GM12878 (cell line): ENCODE results near the gene TMEM167A. TPM values are rescaled to one million over a fixed set of nuclear protein-coding genes. Genes with fewer than 3 reads are reported as not detected.

Experiments used
- ATAC-seq: fragments of 200-7000 bp; cut with Tn5 transposase; 3 replicates; pipeline ENCODE4 v1.9.1; 2020; ENCODE audit warnings: mild to moderate bottlenecking, moderate library complexity
- BruUV-seq: library from RNA; stranded (reverse); fragments of 400-500 nt; replicated peaks from 2 replicates; lab custom pipeline; 2021; lab: Mats Ljungman, UMichigan
- CTCF ChIA-PET: fragments of 300-600 bp; sonication (Branson Sonifier 250); formaldehyde crosslinking; extraction: SDS; loops from one replicate; lab custom pipeline; 2021; ENCODE audit warnings: inconsistent platforms; lab: Yijun Ruan, JAX
- POLR2A ChIA-PET: fragments of 350-600 bp; formaldehyde crosslinking; extraction: SDS; loops from one replicate; lab custom pipeline; 2021; ENCODE audit warnings: inconsistent platforms; lab: Charles Lee
- RAD21 ChIA-PET: fragments of 300-600 bp; sonication (Branson Sonifier 250); formaldehyde crosslinking; loops from one replicate; lab custom pipeline; 2023; ENCODE audit warnings: antibody characterized with exemption; ENCODE audit not compliant: unreplicated experiment; lab: Charles Lee
- SMC1A ChIA-PET: fragments of 300-600 bp; sonication (Branson Sonifier 250); formaldehyde crosslinking; loops from one replicate; lab custom pipeline; 2023; ENCODE audit not compliant: unreplicated experiment, uncharacterized antibody; lab: Charles Lee
- DNase-seq: peaks from one replicate; pipeline ENCODE4 v3.0.0-alpha.2; 2011; ENCODE audit warnings: low read depth, low spot score
- FAIRE-seq: peaks from 3 replicates; lab custom pipeline; 2011; peaks lifted over from hg19 to GRCh38; lab: Jason Lieb, UNC
- H2AFZ ChIP-seq: 2 replicates; pipeline ENCODE4 v1.6.0; 2011; ENCODE audit warnings: low read depth, low read length, control low read depth; ENCODE audit not compliant: control insufficient read depth
- H3K27ac ChIP-seq: 2 replicates; pipeline ENCODE4 v1.5.1; 2011; ENCODE audit warnings: control low read depth; ENCODE audit not compliant: control insufficient read depth, insufficient read depth
- H3K27me3 ChIP-seq, 2 experiments: replicated peaks in 1 of 2; 2 replicates each; pipeline versions ENCODE4 v1.6.0 to v1.6.1; 2011; ENCODE audit warnings: low read length in 1 of 2; ENCODE audit not compliant: control insufficient read depth in 2 of 2, insufficient read depth in 2 of 2
- H3K36me3 ChIP-seq, 2 experiments: 2 replicates each; pipeline ENCODE4 v1.5.1; 2011; ENCODE audit warnings: low read length in 1 of 2; ENCODE audit not compliant: control insufficient read depth in 2 of 2, insufficient read depth in 2 of 2
- H3K4me1 ChIP-seq: 2 replicates; pipeline ENCODE4 v1.6.1; 2011; ENCODE audit warnings: mild to moderate bottlenecking, low read length, moderate library complexity, mixed read lengths; ENCODE audit not compliant: control insufficient read depth, insufficient read depth
- H3K4me2 ChIP-seq: 2 replicates; pipeline ENCODE4 v1.6.0; 2011; ENCODE audit warnings: control low read depth; ENCODE audit not compliant: control insufficient read depth, insufficient read depth
- H3K4me3 ChIP-seq: fragments of 200-600 bp; sonication (generic); 2 replicates; pipeline ENCODE4 v1.5.1; 2016
- H3K79me2 ChIP-seq: 2 replicates; pipeline ENCODE4 v1.6.0; 2011; ENCODE audit warnings: low read length; ENCODE audit not compliant: control insufficient read depth, insufficient read depth
- H3K9ac ChIP-seq: 2 replicates; pipeline ENCODE4 v1.8.0; 2011; ENCODE audit warnings: low read length, control low read depth, mixed read lengths; ENCODE audit not compliant: control insufficient read depth, insufficient read depth
- H3K9me3 ChIP-seq: replicated peaks from 3 replicates; pipeline ENCODE4 v1.5.1; 2011; ENCODE audit warnings: mild to moderate bottlenecking, low read length; ENCODE audit not compliant: control insufficient read depth, insufficient read depth
- H4K20me1 ChIP-seq: 2 replicates; pipeline ENCODE4 v1.6.0; 2011; ENCODE audit not compliant: control insufficient read depth, insufficient read depth
- BHLHE40 ChIP-seq, 2 experiments: fragments of 450-650 bp in 1 of 2; IDR thresholded peaks; 2 replicates each; pipeline ENCODE4 v1.6.1; 2011 to 2017; ENCODE audit warnings: low read depth in 2 of 2, borderline replicate concordance in 1 of 2, improper control_type of control experiment in 1 of 2, low read length in 1 of 2, mild to moderate bottlenecking in 1 of 2
- EGR1 ChIP-seq, 2 experiments: IDR thresholded peaks; 1 replicate in 1 of 2; 2 replicates in 1 of 2; pipeline ENCODE4 v1.6.1; 2011 to 2012; ENCODE audit warnings: low read depth in 2 of 2, low read length in 2 of 2, borderline replicate concordance in 1 of 2, mild to moderate bottlenecking in 1 of 2, moderate library complexity in 1 of 2
- FOXK2 ChIP-seq: fragments of 450-650 bp; IDR thresholded peaks from 2 replicates; pipeline ENCODE4 v1.6.1; 2017; ENCODE audit warnings: mild to moderate bottlenecking, moderate library complexity
- FOXM1 ChIP-seq: IDR thresholded peaks from 2 replicates; pipeline ENCODE4 v1.6.1; 2012; ENCODE audit warnings: low read depth, mild to moderate bottlenecking, inconsistent platforms, low read length, moderate library complexity
- HCFC1 ChIP-seq: fragments of 150-350 bp; IDR thresholded peaks from 2 replicates; pipeline ENCODE4 v1.6.1; 2014; ENCODE audit warnings: low read length
- HDAC2 ChIP-seq: fragments of 200-600 bp; sonication (generic); IDR thresholded peaks from 2 replicates; pipeline ENCODE4 v1.6.1; 2017
- JUNB ChIP-seq: IDR thresholded peaks from 2 replicates; pipeline ENCODE4 v1.6.1; 2016; ENCODE audit warnings: antibody characterized with exemption, mild to moderate bottlenecking
- JUND ChIP-seq: IDR thresholded peaks from 2 replicates; pipeline ENCODE4 v1.6.1; 2012; ENCODE audit warnings: low read depth, mild to moderate bottlenecking, low read length, improper control_type of control experiment, moderate library complexity
- KLF5 ChIP-seq: fragments of 450-650 bp; IDR thresholded peaks from 2 replicates; pipeline ENCODE4 v1.6.1; 2014; ENCODE audit warnings: mild to moderate bottlenecking; ENCODE audit not compliant: partially characterized antibody
- PAX8 ChIP-seq: fragments of 450-650 bp; IDR thresholded peaks from 2 replicates; pipeline ENCODE4 v1.6.1; 2017; ENCODE audit warnings: mild to moderate bottlenecking, moderate library complexity
- RUNX3 ChIP-seq: IDR thresholded peaks from 2 replicates; pipeline ENCODE4 v1.6.1; 2012; ENCODE audit warnings: low read length, inconsistent platforms
- SIX5 ChIP-seq: IDR thresholded peaks from 2 replicates; pipeline ENCODE4 v1.6.1; 2011; ENCODE audit warnings: mild to moderate bottlenecking, low read depth, low read length, moderate library complexity; ENCODE audit not compliant: severe bottlenecking
- SP1 ChIP-seq: IDR thresholded peaks from one replicate; pipeline ENCODE4 v1.6.1; 2011; ENCODE audit warnings: low read depth, low read length
- SPI1 ChIP-seq: IDR thresholded peaks from 2 replicates; pipeline ENCODE4 v1.6.1; 2011; ENCODE audit warnings: low read depth, mild to moderate bottlenecking, low read length, moderate library complexity, borderline replicate concordance; ENCODE audit not compliant: insufficient read depth
- SUPT20H ChIP-seq: IDR thresholded peaks from 2 replicates; pipeline ENCODE4 v1.6.1; 2011; ENCODE audit warnings: low read depth, mild to moderate bottlenecking, low read length, moderate library complexity, borderline replicate concordance; ENCODE audit not compliant: control insufficient read depth
- WGBS: methylation state at CpG from one replicate; pipeline ENCODE4 v1.1.6; 2016; ENCODE audit warnings: low lambda C conversion rate; ENCODE audit not compliant: insufficient replicate concordance, insufficient coverage; ENCODE audit errors: missing lambda C conversion rate; 5-methylcytosine and 5-hydroxymethylcytosine counted together
- in situ Hi-C: fragments of 300-500 bp; cut with MboI; formaldehyde crosslinking; loops from 9 replicates; pipeline ENCODE4 v1.14.3; 2018; ENCODE audit warnings: mixed read lengths
- intact Hi-C: fragments of 100-400 bp; cut with micrococcal nuclease; formaldehyde crosslinking; loops from one replicate; pipeline ENCODE4 v1.14.2; 2022; ENCODE audit not compliant: unreplicated experiment
- polyA plus RNA-seq, 11 experiments: library from polyadenylated mRNA; depleted of rRNA in 4 of 11; unstranded in 6 of 11; stranded (reverse) in 5 of 11; fragments of >200 nt; fragmentation: Nextera tagmentation in 4 of 11; fragmentation: Illumina TruSeq in 1 of 11; extraction: Ambion mirVana in 4 of 11; extraction: Trizol in 1 of 11; gene quantifications; 1 replicate in 1 of 11; 2 replicates in 10 of 11; pipeline versions ENCODE4 v1.2.1 to v1.2.3, GENCODE V29; 2011 to 2016; ENCODE audit warnings: inconsistent platforms in 2 of 11, missing spikeins in 2 of 11, low read depth in 1 of 11
- small RNA-seq: library from RNA; depleted of rRNA; stranded (forward); fragments of <200 nt; gene quantifications from one replicate; pipeline ENCODE3, GENCODE V24; 2014
- total RNA-seq, 4 experiments: library from RNA; depleted of rRNA in 3 of 4; stranded (reverse); fragments of >200 nt in 3 of 4; fragmentation: Illumina TruSeq in 1 of 4; extraction: Trizol in 1 of 4; gene quantifications; 2 replicates each; pipeline versions ENCODE4 v1.2.1 to v1.2.3, GENCODE V29; 2013 to 2021
- TF ChIP-seq, protein P1 (sequence below): IDR thresholded peaks from 2 replicates; pipeline ENCODE4 v1.6.1; 2012; ENCODE audit warnings: low read depth, low read length, improper control_type of control experiment
- TF ChIP-seq, protein P2 (sequence below): IDR thresholded peaks from 2 replicates; pipeline ENCODE4 v1.6.1; 2011; ENCODE audit warnings: mild to moderate bottlenecking, low read depth, low read length, moderate library complexity; ENCODE audit not compliant: insufficient replicate concordance

Gene TMEM167A
- total and polyA plus RNA-seq, 10 of the 15 experiments (the other 5 are each of a cell fraction or from before 2014, with no cell fraction given) = 29.5 to 363 (median 85.6) TPM

DNA sequence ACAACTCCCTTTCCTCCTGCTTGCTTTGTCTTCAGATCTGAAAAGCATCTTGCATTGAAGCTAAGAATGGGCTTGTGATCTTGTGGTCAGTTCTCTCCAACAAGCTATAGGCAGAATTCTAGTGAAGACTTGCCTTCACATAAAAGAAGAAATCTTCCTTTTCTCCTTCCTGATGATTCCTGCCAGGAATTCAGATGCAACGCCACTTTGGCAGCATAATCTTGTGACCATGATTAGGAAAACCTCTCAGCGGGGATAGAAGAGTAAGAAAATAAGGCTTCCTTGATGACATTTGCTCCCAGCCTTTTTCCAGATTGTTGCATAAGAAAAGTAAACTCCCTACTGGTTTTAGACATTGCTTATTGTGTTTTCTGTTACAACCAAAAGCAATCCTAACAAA, 73.4 kb downstream of the TMEM167A start:
- no peak for FAIRE-seq
- ChIA-PET CTCF (interaction anchor here (1.2 to 1.3 kb wide), 2 partner anchors 23 to 72 kb away, joined by 3 to 5 read pairs; no protein-coding TSS in a partner anchor), POLR2A (no interaction called here)
- no peaks in the 10 kb centered on the region for H3K9me3 ChIP-seq
- no peak overlapping the region for H3K4me3 ChIP-seq
- WGBS = 15% methylated on average over 2 of the region's 2 CpGs
- no peaks in the 10 kb centered on the region for H3K27me3 ChIP-seq
- H3K4me1 ChIP-seq = no peaks in the 10 kb centered on the region
- no TSS peak for BruUV-seq
- no peaks in the 10 kb centered on the region for H4K20me1 ChIP-seq
- in situ Hi-C loops = no loop called here
- TF ChIP-seq KLF5 = no peak
- no peak for TF ChIP-seq FOXK2
- no peak for TF ChIP-seq HCFC1
- TF ChIP-seq PAX8 = no peak
- TF ChIP-seq SPI1 = no peak
- TF ChIP-seq EGR1 (IDR thresholded peaks at IDR 0.05; ENCODE audit: borderline replicate concordance in 1 of 2, low read depth in 2 of 2, low read length in 2 of 2) = no peak
- no peak for TF ChIP-seq JUNB
- TF ChIP-seq RUNX3 = no peak
- TF ChIP-seq FOXM1 = no peak
- TF ChIP-seq SUPT20H = no peak
- TF ChIP-seq SIX5 = no peak
- TF ChIP-seq HDAC2 = no peak
- TF ChIP-seq JUND = no peak
- no peak for TF ChIP-seq SP1
- TF ChIP-seq, protein P1, sequence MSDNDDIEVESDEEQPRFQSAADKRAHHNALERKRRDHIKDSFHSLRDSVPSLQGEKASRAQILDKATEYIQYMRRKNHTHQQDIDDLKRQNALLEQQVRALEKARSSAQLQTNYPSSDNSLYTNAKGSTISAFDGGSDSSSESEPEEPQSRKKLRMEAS = no peak
- no peak for TF ChIP-seq BHLHE40 (IDR thresholded peaks at IDR 0.05; ENCODE audit: borderline replicate concordance in 1 of 2, low read depth in 2 of 2, low read length in 1 of 2)
- TF ChIP-seq, protein P2, sequence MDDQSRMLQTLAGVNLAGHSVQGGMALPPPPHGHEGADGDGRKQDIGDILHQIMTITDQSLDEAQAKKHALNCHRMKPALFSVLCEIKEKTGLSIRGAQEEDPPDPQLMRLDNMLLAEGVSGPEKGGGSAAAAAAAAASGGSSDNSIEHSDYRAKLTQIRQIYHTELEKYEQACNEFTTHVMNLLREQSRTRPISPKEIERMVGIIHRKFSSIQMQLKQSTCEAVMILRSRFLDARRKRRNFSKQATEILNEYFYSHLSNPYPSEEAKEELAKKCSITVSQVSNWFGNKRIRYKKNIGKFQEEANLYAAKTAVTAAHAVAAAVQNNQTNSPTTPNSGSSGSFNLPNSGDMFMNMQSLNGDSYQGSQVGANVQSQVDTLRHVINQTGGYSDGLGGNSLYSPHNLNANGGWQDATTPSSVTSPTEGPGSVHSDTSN = no peak
- TF ChIP-seq, all 136 proteins: peak for 0
- H3K4me2 ChIP-seq = no peak overlapping the region
- H3K27ac ChIP-seq = no peak overlapping the region
- H3K79me2 ChIP-seq = no peaks in the 10 kb centered on the region
- intact Hi-C loops = no loop called here
- SMC1A ChIA-PET = interaction anchor here (1.0 kb wide), 2 partner anchors 13 to 16 kb away, joined by 3 to 4 read pairs; no protein-coding TSS in a partner anchor
- ATAC-seq (no peak), DNase-seq (no peak)
- no peak overlapping the region for H3K9ac ChIP-seq
- H3K36me3 ChIP-seq = no peaks in the 10 kb centered on the region
- RAD21 ChIA-PET = no interaction called here
- no peak overlapping the region for H2AFZ ChIP-seq

Small RNAs within 50 kb of the gene (small RNA-seq; reads per million reads assigned to genes)
- 2.2 reads per million, percentile 65 among the genes with 10 or more reads in this experiment for gene SCARNA18

Other genes starting within 250 kb of the TMEM167A start
- 12.1 and 18.1 TPM in 2 replicates for gene XRCC4, start 153 bp upstream of the TMEM167A start, total RNA-seq (2014; rRNA removed)
- gene XRCC4, start 153 bp upstream of the TMEM167A start, total RNA-seq (2014; rRNA removed; fragmentation: Illumina TruSeq; extraction: Trizol) = 26.2 and 27.5 TPM in 2 replicates
- 14.8 and 15.1 TPM in 2 replicates for gene XRCC4, start 153 bp upstream of the TMEM167A start, total RNA-seq (2021)
- 17.9 and 31.5 TPM in 2 replicates for gene XRCC4, start 153 bp upstream of the TMEM167A start, polyA plus RNA-seq (2011; rRNA removed)
- gene XRCC4, start 153 bp upstream of the TMEM167A start, polyA plus RNA-seq (2014; fragmentation: Illumina TruSeq; extraction: Trizol) = 25.4 and 33.7 TPM in 2 replicates
- 10 to 100 TPM; 49.2 to 53.6 TPM for gene XRCC4, start 153 bp upstream of the TMEM167A start, polyA plus RNA-seq (2014; fragmentation: Nextera tagmentation; extraction: Ambion mirVana)
- gene XRCC4, start 153 bp upstream of the TMEM167A start, polyA plus RNA-seq (2014; rRNA removed) = 10.9 and 14.3 TPM in 2 replicates
- gene XRCC4, start 153 bp upstream of the TMEM167A start, polyA plus RNA-seq (2016; fragmentation: Nextera tagmentation; extraction: Ambion mirVana) = 10 to 100 TPM; 28.6 to 29.1 TPM